Activated naive CD8-positive, alpha-beta T cell (primary cell): ENCODE measurements around the gene DPEP1.
A peak's percentile ranks its signal among the peaks of the same experiment; 100 is the strongest.
"Not testable (repeated sequence)": the region's sequence is repeated elsewhere in the genome, so short reads cannot be mapped to it uniquely, and the experiment has no call there.

ENCODE experiments used
- H3K27ac Mint-ChIP-seq: one replicate; pipeline ENCODE4 v1.8.0; 2021; ENCODE audit warnings: mixed read lengths
- H3K27me3 Mint-ChIP-seq: one replicate; pipeline ENCODE4 v1.8.0; 2021; ENCODE audit warnings: mixed read lengths
- H3K36me3 Mint-ChIP-seq: one replicate; pipeline ENCODE4 v1.8.0; 2021; ENCODE audit warnings: mixed read lengths
- H3K4me1 Mint-ChIP-seq: one replicate; pipeline ENCODE4 v1.8.0; 2021; ENCODE audit warnings: low read depth, mixed read lengths
- H3K4me3 Mint-ChIP-seq: one replicate; pipeline ENCODE4 v1.8.0; 2021; ENCODE audit warnings: mild to moderate bottlenecking, mixed read lengths
- H3K9me3 Mint-ChIP-seq: one replicate; pipeline ENCODE4 v1.8.0; 2021; ENCODE audit warnings: low read depth, mixed read lengths

Gene DPEP1

GRCh38 chr16:89613231-89613953 is at the start of gene DPEP1:
Gene DPEP1, plus strand, starts transcription at chr16:89613642. Its CDS starts 16,769 bp downstream, at chr16:89630411.
- no peaks in the 10 kb centered on the region for H3K27me3 Mint-ChIP-seq
- peaks cover 13% of the 10 kb centered on the region for H3K4me1 Mint-ChIP-seq
- no peaks in the 10 kb centered on the region for H3K9me3 Mint-ChIP-seq
- no peaks in the 10 kb centered on the region for H3K36me3 Mint-ChIP-seq
- H3K4me3 Mint-ChIP-seq: no peak within 1 kb of the TSS
- no peak within 1 kb of the TSS for H3K27ac Mint-ChIP-seq

GRCh38 chr16:89564476-89565255 is 48.8 kb upstream of the DPEP1 start:
- Mint-ChIP-seq H3K27me3 (no peaks in the 10 kb centered on the region), H3K4me3 (peak overlapping the region; percentile 92), H3K9me3 (no peaks in the 10 kb centered on the region), H3K27ac (peak overlapping the region; percentile 72), H3K36me3 (peaks cover 11% of the 10 kb centered on the region), H3K4me1 (peaks cover 37% of the 10 kb centered on the region)

GRCh38 chr16:89565256-89565505 is 48.3 kb upstream of the DPEP1 start:
- Mint-ChIP-seq H3K4me1 (peaks cover 37% of the 10 kb centered on the region), H3K4me3 (peak overlapping the region; percentile 92), H3K36me3 (peaks cover 11% of the 10 kb centered on the region), H3K9me3 (no peaks in the 10 kb centered on the region), H3K27ac (peak overlapping the region; percentile 72), H3K27me3 (no peaks in the 10 kb centered on the region)

DNA sequence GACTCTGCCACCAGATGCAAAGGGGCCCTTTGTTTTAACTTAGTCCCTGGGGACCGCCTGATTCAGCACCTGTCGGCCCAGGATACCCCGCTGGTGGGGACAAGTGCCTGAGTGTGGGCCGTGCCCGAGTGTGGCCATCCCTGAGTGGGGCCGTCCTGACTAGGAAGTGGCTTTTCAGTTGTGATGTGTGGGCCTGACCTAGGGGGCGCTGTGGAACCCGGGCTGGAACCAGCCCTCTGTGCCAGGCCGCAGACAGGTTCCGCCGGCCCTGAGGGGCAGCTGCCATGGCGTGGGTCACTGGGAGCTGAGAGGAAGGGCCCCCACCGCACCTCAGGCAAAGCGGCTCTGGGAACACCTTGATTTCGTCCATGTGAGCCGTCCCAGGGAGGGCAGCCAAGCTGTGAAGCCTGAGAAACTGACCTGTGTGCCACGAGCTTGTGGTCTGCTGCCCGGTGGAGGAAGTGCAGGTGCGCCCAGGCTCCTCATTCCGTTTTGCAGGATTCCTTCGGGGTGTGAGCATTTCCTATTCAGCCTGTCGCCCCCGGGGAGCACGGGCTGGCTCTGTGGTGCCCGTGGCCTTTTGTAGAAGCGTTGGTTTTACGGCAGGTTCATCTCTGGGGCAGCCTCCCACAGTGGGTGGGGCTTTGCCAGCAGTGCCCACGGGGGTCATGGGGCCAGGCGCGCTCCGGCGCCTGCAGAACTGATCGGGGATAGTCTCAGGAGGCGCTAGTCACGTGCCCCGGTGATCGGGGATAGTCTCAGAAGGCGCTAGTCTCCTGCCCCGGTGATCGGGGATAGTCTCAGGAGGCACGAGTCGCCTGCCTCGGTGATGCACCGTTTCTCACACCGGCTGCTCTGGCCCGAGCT is 47.7 kb upstream of the DPEP1 start:
- Mint-ChIP-seq H3K9me3 (no peaks in the 10 kb centered on the region), H3K27ac (no peak overlapping the region), H3K4me3 (peak overlapping the region; percentile 92), H3K4me1 (peaks cover 37% of the 10 kb centered on the region), H3K36me3 (peaks cover 11% of the 10 kb centered on the region), H3K27me3 (no peaks in the 10 kb centered on the region)

GRCh38 chr16:89567656-89568594 is 45.5 kb upstream of the DPEP1 start:
- Mint-ChIP-seq H3K4me1 (peaks cover 32% of the 10 kb centered on the region), H3K36me3 (peaks cover 2% of the 10 kb centered on the region), H3K4me3 (no peak overlapping the region), H3K27me3 (no peaks in the 10 kb centered on the region), H3K27ac (no peak overlapping the region), H3K9me3 (no peaks in the 10 kb centered on the region)

DNA sequence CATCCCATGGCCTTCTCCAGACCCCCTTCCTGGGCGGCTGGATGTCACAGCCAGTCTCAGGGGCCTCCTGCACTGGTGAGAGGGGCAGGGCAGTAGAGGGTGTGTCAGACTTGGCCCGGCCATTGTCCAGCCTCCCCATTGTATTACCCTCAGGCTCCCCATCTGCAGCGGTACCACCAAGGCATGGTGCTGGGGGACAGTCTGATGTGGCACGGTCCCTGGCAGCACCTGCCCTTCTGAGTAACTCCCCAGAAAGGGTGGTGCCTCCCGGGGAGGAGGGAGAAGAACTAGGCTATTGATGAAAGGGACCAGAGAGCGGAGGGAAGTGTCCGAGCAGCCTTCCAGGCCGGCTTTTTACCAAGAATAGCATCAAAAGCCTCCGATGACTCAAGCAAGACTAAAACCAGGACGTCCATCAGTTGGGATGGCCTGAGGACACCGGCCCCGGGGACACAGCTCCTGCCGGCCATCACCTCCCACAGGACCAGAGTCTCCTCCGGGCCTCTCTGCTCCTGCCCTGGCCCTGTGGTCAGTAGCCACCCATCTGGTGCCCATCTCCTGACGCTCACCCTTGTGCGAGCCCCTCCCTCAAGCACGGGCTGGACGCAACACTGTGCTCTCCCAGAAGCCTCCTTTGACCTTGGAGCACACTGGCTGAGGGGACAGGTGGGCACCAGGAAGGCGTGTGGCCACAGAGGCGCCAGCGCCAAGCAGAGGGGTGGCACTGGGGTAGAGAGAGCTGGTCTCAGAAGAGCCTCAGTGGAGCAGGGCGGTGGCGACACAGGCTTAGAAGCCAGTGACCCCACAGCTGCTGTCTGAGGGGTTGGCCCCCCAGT is 43.7 kb upstream of the DPEP1 start:
- peaks cover 25% of the 10 kb centered on the region for H3K4me1 Mint-ChIP-seq
- H3K27me3 Mint-ChIP-seq: peaks cover 3% of the 10 kb centered on the region
- no peaks in the 10 kb centered on the region for H3K9me3 Mint-ChIP-seq
- H3K36me3 Mint-ChIP-seq: peaks cover 2% of the 10 kb centered on the region
- H3K27ac Mint-ChIP-seq: no peak overlapping the region
- H3K4me3 Mint-ChIP-seq: no peak overlapping the region

DNA sequence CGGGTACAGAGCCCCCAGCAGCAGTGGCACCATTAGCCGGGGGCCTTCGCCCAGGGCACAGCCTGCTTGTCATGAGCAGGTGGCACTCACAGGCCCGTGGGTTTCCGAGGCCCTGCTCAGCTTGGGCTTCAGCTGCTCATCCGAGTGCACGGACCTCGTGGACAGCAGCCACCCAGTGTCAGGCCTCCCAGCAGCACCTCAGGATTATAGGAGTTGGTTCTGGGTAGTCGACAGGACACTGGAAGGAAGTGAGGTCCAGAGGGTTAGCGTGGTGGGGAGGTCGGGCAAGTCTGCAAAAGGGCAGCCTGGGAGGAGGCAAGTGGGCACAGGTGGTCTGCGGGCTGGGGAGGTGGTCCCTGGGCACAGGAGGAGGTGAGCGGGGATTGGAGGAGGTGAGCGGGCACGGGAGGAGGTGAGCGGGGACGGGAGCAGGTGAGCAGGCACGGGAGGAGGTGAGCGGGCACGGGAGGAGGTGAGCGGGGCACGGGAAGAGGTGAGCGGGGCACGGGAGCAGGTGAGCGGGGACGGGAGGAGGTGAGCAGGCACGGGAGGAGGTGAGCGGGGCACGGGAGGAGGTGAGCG is 43.0 kb upstream of the DPEP1 start:
- Mint-ChIP-seq H3K9me3 (no peaks in the 10 kb centered on the region), H3K4me3 (no peak overlapping the region), H3K27ac (no peak overlapping the region), H3K36me3 (peaks cover 2% of the 10 kb centered on the region), H3K27me3 (peaks cover 3% of the 10 kb centered on the region), H3K4me1 (peaks cover 21% of the 10 kb centered on the region)

GRCh38 chr16:89570983-89571598 is 42.4 kb upstream of the DPEP1 start:
- H3K27me3 Mint-ChIP-seq, H3K27ac Mint-ChIP-seq, H3K4me3 Mint-ChIP-seq: not testable (repeated sequence)

GRCh38 chr16:89571636-89572035 is 41.8 kb upstream of the DPEP1 start:
- Mint-ChIP-seq H3K27ac (no peak overlapping the region), H3K36me3 (peaks cover 2% of the 10 kb centered on the region), H3K9me3 (no peaks in the 10 kb centered on the region), H3K4me1 (peaks cover 14% of the 10 kb centered on the region), H3K27me3 (peaks cover 3% of the 10 kb centered on the region), H3K4me3 (no peak overlapping the region)

More at GRCh38 chr16:89570983-89571598, 42.4 kb upstream of the DPEP1 start:
- peaks cover 17% of the 10 kb centered on the region for H3K4me1 Mint-ChIP-seq
- H3K9me3 Mint-ChIP-seq, H3K36me3 Mint-ChIP-seq: not testable (repeated sequence)

DNA sequence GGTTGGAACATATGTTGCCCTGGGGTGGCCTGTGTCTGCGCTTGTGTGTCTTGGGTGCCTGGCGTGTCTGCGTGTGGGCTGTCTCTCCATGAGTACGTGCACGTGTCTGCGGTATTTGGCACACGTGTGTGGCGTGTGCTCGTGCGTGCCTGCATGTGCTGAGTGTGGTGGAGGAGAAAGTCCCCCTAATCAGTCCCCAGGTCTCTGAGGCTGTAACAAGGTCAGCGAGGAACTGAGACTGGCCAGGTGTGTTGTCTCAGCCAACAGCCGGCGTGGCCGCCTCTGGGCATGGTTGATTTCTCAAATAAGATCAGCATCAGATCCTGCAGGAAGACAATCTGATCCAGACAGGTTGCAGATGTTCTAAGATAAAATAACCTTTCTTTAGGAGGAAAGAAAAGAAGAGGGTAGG is 41.4 kb upstream of the DPEP1 start:
- peaks cover 2% of the 10 kb centered on the region for H3K36me3 Mint-ChIP-seq
- peaks cover 3% of the 10 kb centered on the region for H3K27me3 Mint-ChIP-seq
- H3K4me1 Mint-ChIP-seq: peaks cover 14% of the 10 kb centered on the region
- no peak overlapping the region for H3K27ac Mint-ChIP-seq
- no peak overlapping the region for H3K4me3 Mint-ChIP-seq
- no peaks in the 10 kb centered on the region for H3K9me3 Mint-ChIP-seq

DNA sequence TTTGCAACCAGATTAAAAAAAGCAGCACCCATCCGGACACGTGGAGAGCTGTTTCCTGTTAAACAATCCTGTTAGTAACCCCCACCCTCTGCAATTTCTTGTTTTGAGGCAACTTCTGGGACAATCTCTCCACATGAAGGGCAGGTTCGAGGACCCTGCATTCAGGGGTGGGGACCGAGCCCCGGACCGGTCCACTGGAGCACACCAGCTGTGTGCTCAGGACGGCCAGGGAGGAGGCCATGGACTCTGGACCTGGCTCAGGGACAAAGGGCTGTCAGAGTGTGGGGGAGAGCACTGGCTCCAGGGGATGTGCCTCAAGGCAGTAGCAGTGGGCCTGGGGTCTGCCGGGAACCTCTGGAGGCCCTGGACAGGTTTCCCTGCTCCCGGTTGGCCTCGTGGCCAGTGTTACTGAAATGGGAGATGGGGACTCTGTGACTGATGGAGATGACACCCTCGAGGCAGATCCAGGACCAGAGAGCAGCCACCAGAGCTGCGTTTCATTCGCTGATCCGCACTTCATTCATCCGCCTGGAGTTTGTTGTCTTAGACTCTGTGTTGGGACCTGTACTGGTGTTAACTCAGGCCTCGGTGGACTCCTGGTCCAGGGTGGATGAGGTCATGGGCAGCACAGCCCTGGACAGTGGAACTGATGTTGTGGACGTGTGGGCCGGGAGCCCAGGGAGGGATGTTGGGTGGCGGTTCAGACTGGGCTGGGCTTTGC is 40.8 kb upstream of the DPEP1 start:
- Mint-ChIP-seq H3K4me1 (peaks cover 14% of the 10 kb centered on the region), H3K27ac (no peak overlapping the region), H3K27me3 (peaks cover 3% of the 10 kb centered on the region), H3K4me3 (peak overlapping the region; percentile 17), H3K9me3 (no peaks in the 10 kb centered on the region), H3K36me3 (peaks cover under 1% of the 10 kb centered on the region)

DNA sequence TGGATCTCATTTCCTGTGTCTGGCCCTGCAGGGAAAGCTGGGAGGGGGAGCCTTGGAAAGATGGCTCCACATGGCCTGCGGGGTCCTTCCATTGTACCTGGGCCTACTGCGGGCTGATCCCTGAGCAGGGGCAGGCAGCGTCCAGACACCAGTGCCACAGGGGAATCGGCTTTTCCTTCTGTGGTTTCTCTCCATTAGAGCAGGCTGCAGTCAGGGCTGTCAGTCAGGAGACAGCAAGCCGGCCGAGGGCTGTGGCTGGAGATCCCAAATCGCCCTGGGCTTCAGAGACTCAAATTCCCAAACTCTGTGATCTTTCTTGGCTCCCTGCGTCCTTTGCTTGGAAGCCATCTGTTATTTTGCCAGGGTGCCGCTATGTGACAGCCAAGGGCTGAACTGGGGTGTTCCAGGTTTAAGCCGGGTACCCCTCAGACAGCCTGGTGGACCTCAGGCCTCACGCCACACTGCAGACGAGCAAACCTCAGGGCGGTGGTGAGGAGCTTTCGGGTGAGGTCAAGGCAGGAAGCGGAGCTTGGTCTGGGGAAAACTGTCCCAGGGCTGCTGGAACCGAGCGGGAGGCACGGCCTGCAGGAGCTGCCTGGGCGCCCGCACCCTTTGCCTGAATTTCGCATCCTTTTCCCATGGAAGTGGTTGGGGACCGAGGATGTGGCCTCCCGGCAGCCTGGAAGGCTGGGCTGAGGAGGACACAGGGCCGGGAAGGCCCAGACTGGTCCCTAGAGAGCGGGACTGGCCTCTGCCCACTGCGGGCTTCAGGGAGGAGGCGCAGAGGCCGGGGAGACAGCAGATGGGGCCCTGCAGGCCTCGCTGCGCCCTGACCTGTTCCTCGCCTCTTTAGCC is 39.4 kb upstream of the DPEP1 start:
- Mint-ChIP-seq H3K27me3 (peaks cover 3% of the 10 kb centered on the region), H3K27ac (no peak overlapping the region), H3K9me3 (no peaks in the 10 kb centered on the region), H3K4me3 (peak overlapping the region; percentile 32), H3K4me1 (peaks cover 14% of the 10 kb centered on the region), H3K36me3 (peaks cover 2% of the 10 kb centered on the region)
